Keratinocyte (primary cell): ENCODE results near the gene ERBB4. TPM values are rescaled to one million over a fixed set of nuclear protein-coding genes. Genes with fewer than 3 reads are reported as not detected.

ENCODE experiments used
- DNase-seq: peaks from one replicate; pipeline ENCODE4 v3.0.0-alpha.2; 2011; ENCODE audit warnings: low read depth, missing footprints, low spot score
- FAIRE-seq: peaks from 2 replicates; lab custom pipeline; 2011; peaks lifted over from hg19 to GRCh38; lab: Jason Lieb, UNC
- H2AFZ ChIP-seq: 2 replicates; pipeline ENCODE4 v1.6.0; 2012; ENCODE audit warnings: low read length, control low read depth, inconsistent platforms; ENCODE audit not compliant: control insufficient read depth
- H3K27ac ChIP-seq: 2 replicates; pipeline ENCODE4 v1.5.1; 2011; ENCODE audit warnings: low read length; ENCODE audit not compliant: control insufficient read depth, insufficient read depth
- H3K27me3 ChIP-seq: 3 replicates; pipeline ENCODE4 v1.6.0; 2011; ENCODE audit warnings: low read length; ENCODE audit not compliant: control insufficient read depth, insufficient read depth; ENCODE audit errors: extremely low read depth
- H3K36me3 ChIP-seq, 2 experiments: 2 replicates in 1 of 2; 3 replicates in 1 of 2; pipeline ENCODE4 v1.5.1; 2011; ENCODE audit warnings: low read length in 2 of 2, mild to moderate bottlenecking in 1 of 2; ENCODE audit not compliant: control insufficient read depth in 2 of 2, insufficient read depth in 2 of 2; ENCODE audit errors: extremely low read depth in 1 of 2
- H3K4me1 ChIP-seq: 3 replicates; pipeline ENCODE4 v1.5.1; 2011; ENCODE audit warnings: low read length; ENCODE audit not compliant: control insufficient read depth, insufficient read depth; ENCODE audit errors: extremely low read depth
- H3K4me2 ChIP-seq: 3 replicates; pipeline ENCODE4 v1.6.0; 2011; ENCODE audit warnings: low read depth, low read length; ENCODE audit not compliant: control insufficient read depth, insufficient read depth; ENCODE audit errors: extremely low read depth
- H3K4me3 ChIP-seq, 3 experiments: fragments of 200-600 bp in 1 of 3; sonication (generic) in 1 of 3; 2 replicates in 2 of 3; 3 replicates in 1 of 3; pipeline ENCODE4 v1.5.1; 2011 to 2016; ENCODE audit warnings: low read length in 3 of 3, mild to moderate bottlenecking in 3 of 3, control low read depth in 2 of 3, inconsistent platforms in 1 of 3, low read depth in 1 of 3, mixed read lengths in 1 of 3, mixed run types in 1 of 3, moderate library complexity in 1 of 3; ENCODE audit not compliant: control insufficient read depth in 2 of 3, insufficient read depth in 2 of 3; ENCODE audit errors: extremely low read depth in 1 of 3
- H3K79me2 ChIP-seq: 2 replicates; pipeline ENCODE4 v1.6.0; 2012; ENCODE audit warnings: low read length; ENCODE audit not compliant: control insufficient read depth, insufficient read depth
- H3K9ac ChIP-seq: 3 replicates; pipeline ENCODE4 v1.6.0; 2011; ENCODE audit warnings: low read length; ENCODE audit not compliant: control insufficient read depth, insufficient read depth; ENCODE audit errors: extremely low read depth
- H3K9me1 ChIP-seq: 3 replicates; pipeline ENCODE4 v1.6.0; 2011; ENCODE audit warnings: low read length; ENCODE audit not compliant: control insufficient read depth, insufficient read depth; ENCODE audit errors: extremely low read depth
- H3K9me3 ChIP-seq: 2 replicates; pipeline ENCODE4 v1.5.1; 2012; ENCODE audit warnings: low read depth, low read length; ENCODE audit not compliant: control insufficient read depth
- H4K20me1 ChIP-seq: 3 replicates; pipeline ENCODE4 v1.6.0; 2011; ENCODE audit warnings: low read length; ENCODE audit not compliant: control insufficient read depth, insufficient read depth; ENCODE audit errors: extremely low read depth
- EZH2 ChIP-seq: IDR thresholded peaks from one replicate; pipeline ENCODE4 v1.6.1; 2012; ENCODE audit warnings: inconsistent platforms, mild to moderate bottlenecking, low read length, moderate library complexity
- dilution Hi-C: fragments of 300-500 bp; cut with MboI; formaldehyde crosslinking; loops from one replicate; pipeline ENCODE4 v1.7.0; 2020; ENCODE audit warnings: low sequenced_read_pairs; ENCODE audit not compliant: extremely low pct_ligation_motif_present
- polyA plus RNA-seq, 5 experiments: library from polyadenylated mRNA; depleted of rRNA in 3 of 5; stranded (reverse) in 3 of 5; stranded (forward) in 1 of 5; unstranded in 1 of 5; fragments of >200 nt; gene quantifications; 1 replicate in 1 of 5; 2 replicates in 3 of 5; 3 replicates in 1 of 5; pipeline versions ENCODE4 v1.2.1 to v1.2.3, GENCODE V29; 2011 to 2012; ENCODE audit warnings: missing spikeins in 2 of 5, low read depth in 1 of 5, low replicate concordance in 1 of 5
- TF ChIP-seq, protein P1 (sequence below), 3 experiments: IDR thresholded peaks in 1 of 3; conservative IDR thresholded peaks in 1 of 3; optimal IDR thresholded peaks in 1 of 3; 2 replicates in 2 of 3; 3 replicates in 1 of 3; pipeline versions ENCODE3 to v1.5.1; 2011; ENCODE audit warnings: low read length in 3 of 3, mild to moderate bottlenecking in 3 of 3, moderate library complexity in 2 of 3, control low read depth in 1 of 3, inconsistent platforms in 1 of 3; ENCODE audit not compliant: insufficient read depth in 2 of 3; ENCODE audit errors: extremely low read depth in 1 of 3

Gene ERBB4
- polyA plus RNA-seq, 1 donor (not counting 4 experiments of a cell fraction or from before 2014, with no cell fraction given): 0.01 TPM

- H3K79me2 ChIP-seq: no peaks in the 10 kb centered on the region
- H3K9me3 ChIP-seq: no peaks in the 10 kb centered on the region
- TF ChIP-seq, protein P1, sequence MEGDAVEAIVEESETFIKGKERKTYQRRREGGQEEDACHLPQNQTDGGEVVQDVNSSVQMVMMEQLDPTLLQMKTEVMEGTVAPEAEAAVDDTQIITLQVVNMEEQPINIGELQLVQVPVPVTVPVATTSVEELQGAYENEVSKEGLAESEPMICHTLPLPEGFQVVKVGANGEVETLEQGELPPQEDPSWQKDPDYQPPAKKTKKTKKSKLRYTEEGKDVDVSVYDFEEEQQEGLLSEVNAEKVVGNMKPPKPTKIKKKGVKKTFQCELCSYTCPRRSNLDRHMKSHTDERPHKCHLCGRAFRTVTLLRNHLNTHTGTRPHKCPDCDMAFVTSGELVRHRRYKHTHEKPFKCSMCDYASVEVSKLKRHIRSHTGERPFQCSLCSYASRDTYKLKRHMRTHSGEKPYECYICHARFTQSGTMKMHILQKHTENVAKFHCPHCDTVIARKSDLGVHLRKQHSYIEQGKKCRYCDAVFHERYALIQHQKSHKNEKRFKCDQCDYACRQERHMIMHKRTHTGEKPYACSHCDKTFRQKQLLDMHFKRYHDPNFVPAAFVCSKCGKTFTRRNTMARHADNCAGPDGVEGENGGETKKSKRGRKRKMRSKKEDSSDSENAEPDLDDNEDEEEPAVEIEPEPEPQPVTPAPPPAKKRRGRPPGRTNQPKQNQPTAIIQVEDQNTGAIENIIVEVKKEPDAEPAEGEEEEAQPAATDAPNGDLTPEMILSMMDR (optimal IDR thresholded peaks at IDR 0.05 in 1 of 3, IDR thresholded peaks at IDR 0.05 in 1 of 3, conservative IDR thresholded peaks at IDR 0.05 in 1 of 3; ENCODE audit: extremely low read depth in 1 of 3, insufficient read depth in 2 of 3, low read length in 3 of 3): peak; percentile 59 to 66 (median 60)
- TF ChIP-seq EZH2: no peak
- dilution Hi-C loops: no loop called here
- H3K4me2 ChIP-seq: no peak overlapping the region
- no peak overlapping the region for H2AFZ ChIP-seq
- H4K20me1 ChIP-seq: no peaks in the 10 kb centered on the region
- H3K9me1 ChIP-seq: no peaks in the 10 kb centered on the region
- H3K4me1 ChIP-seq: no peaks in the 10 kb centered on the region
- DNase-seq: no peak
- H3K36me3 ChIP-seq: no peaks in the 10 kb centered on the region
- H3K9ac ChIP-seq: no peak overlapping the region
- no peak overlapping the region for H3K27ac ChIP-seq
- H3K27me3 ChIP-seq: no peaks in the 10 kb centered on the region
- no peak for FAIRE-seq
- H3K4me3 ChIP-seq: no peak overlapping the region
Measured at GRCh38 chr2:212005085-212005671, 533.4 kb downstream of the ERBB4 start.

GRCh38 chr2:212001325-212001724, 537.3 kb downstream of the ERBB4 start:
- no peak for FAIRE-seq
- TF ChIP-seq, protein P1 (optimal IDR thresholded peaks at IDR 0.05 in 1 of 3, IDR thresholded peaks at IDR 0.05 in 1 of 3, conservative IDR thresholded peaks at IDR 0.05 in 1 of 3; ENCODE audit: extremely low read depth in 1 of 3, insufficient read depth in 2 of 3, low read length in 3 of 3): no peak
- no peak for TF ChIP-seq EZH2
- DNase-seq: no peak
- H2AFZ ChIP-seq: no peak overlapping the region
- H3K27ac ChIP-seq: no peak overlapping the region
- H3K79me2 ChIP-seq: no peaks in the 10 kb centered on the region
- no peak overlapping the region for H3K4me3 ChIP-seq
- H3K27me3 ChIP-seq: no peaks in the 10 kb centered on the region
- H3K36me3 ChIP-seq: no peaks in the 10 kb centered on the region
- no peaks in the 10 kb centered on the region for H3K9me3 ChIP-seq
- no peak overlapping the region for H3K4me2 ChIP-seq
- dilution Hi-C loops: no loop called here
- H4K20me1 ChIP-seq: no peaks in the 10 kb centered on the region
- no peaks in the 10 kb centered on the region for H3K9me1 ChIP-seq
- no peaks in the 10 kb centered on the region for H3K4me1 ChIP-seq
- no peak overlapping the region for H3K9ac ChIP-seq
